ENCODE measurements around the gene BPHL. TPM values are rescaled to one million over a fixed set of nuclear protein-coding genes. Genes with fewer than 3 reads are reported as not detected.
A peak's percentile ranks its signal among the peaks of the same experiment; 100 is the strongest.
"Not testable (repeated sequence)": the region's sequence is repeated elsewhere in the genome, so short reads cannot be mapped to it uniquely, and the experiment has no call there.

BPHL gene
- total RNA-seq, 1 donor from 2014 or later: 15.5 TPM

GRCh38 chr6:3143158-3143557, 24.6 kb downstream of the BPHL start:
- H3K9me3 ChIP-seq (replicated peaks): no peaks in the 10 kb centered on the region
- DNase-seq: no peak
- intact Hi-C loops (cut with micrococcal nuclease): no loop called here
- peaks cover 21% of the 10 kb centered on the region for H3K4me1 ChIP-seq
- H3K4me3 ChIP-seq: no peak overlapping the region
- no peak for TF ChIP-seq CTCF (IDR thresholded peaks at IDR 0.05; ENCODE audit: borderline replicate concordance)
- no peaks in the 10 kb centered on the region for H3K27me3 ChIP-seq (ENCODE audit: low read depth)
- H3K27ac ChIP-seq (replicated peaks): no peak overlapping the region
- H3K36me3 ChIP-seq: peaks cover 58% of the 10 kb centered on the region

- peaks cover 9% of the 10 kb centered on the region for H3K4me1 ChIP-seq
- intact Hi-C loops (cut with micrococcal nuclease): no loop called here
- no peak overlapping the region for H3K27ac ChIP-seq (replicated peaks)
- H3K36me3 ChIP-seq: peaks cover 59% of the 10 kb centered on the region
- H3K27me3 ChIP-seq (ENCODE audit: low read depth): no peaks in the 10 kb centered on the region
- no peak for TF ChIP-seq CTCF (IDR thresholded peaks at IDR 0.05; ENCODE audit: borderline replicate concordance)
- H3K4me3 ChIP-seq: no peak overlapping the region
- DNase-seq: no peak
- no peaks in the 10 kb centered on the region for H3K9me3 ChIP-seq (replicated peaks)
Observed at GRCh38 chr6:3144571-3144970, 26.1 kb downstream of the BPHL start.

GRCh38 chr6:3147914-3148757, 29.6 kb downstream of the BPHL start:
- Histone ChIP-seq H3K4me3 (no peak overlapping the region), H3K36me3 (peaks cover 38% of the 10 kb centered on the region), H3K27me3 (ENCODE audit: low read depth) (no peaks in the 10 kb centered on the region), H3K27ac (replicated peaks) (no peak overlapping the region), H3K9me3 (replicated peaks) (no peaks in the 10 kb centered on the region), H3K4me1 (no peaks in the 10 kb centered on the region)
- no peak for TF ChIP-seq CTCF (IDR thresholded peaks at IDR 0.05; ENCODE audit: borderline replicate concordance)
- no peak for DNase-seq
- intact Hi-C loops (cut with micrococcal nuclease): no loop called here

GRCh38 chr6:3151691-3152090, 33.2 kb downstream of the BPHL start:
- no peak for TF ChIP-seq CTCF (IDR thresholded peaks at IDR 0.05; ENCODE audit: borderline replicate concordance)
- intact Hi-C loops (cut with micrococcal nuclease): no loop called here
- no peaks in the 10 kb centered on the region for H3K27me3 ChIP-seq (ENCODE audit: low read depth)
- no peaks in the 10 kb centered on the region for H3K9me3 ChIP-seq (replicated peaks)
- H3K4me1 ChIP-seq: peaks cover 14% of the 10 kb centered on the region
- no peak overlapping the region for H3K27ac ChIP-seq (replicated peaks)
- no peak overlapping the region for H3K4me3 ChIP-seq
- H3K36me3 ChIP-seq: peaks cover 34% of the 10 kb centered on the region
- no peak for DNase-seq

- no peaks in the 10 kb centered on the region for H3K9me3 ChIP-seq (replicated peaks)
- no peak overlapping the region for H3K4me3 ChIP-seq
- intact Hi-C loops (cut with micrococcal nuclease): no loop called here
- no peak for DNase-seq
- TF ChIP-seq CTCF (IDR thresholded peaks at IDR 0.05; ENCODE audit: borderline replicate concordance): no peak
- peaks cover 26% of the 10 kb centered on the region for H3K36me3 ChIP-seq
- H3K27ac ChIP-seq (replicated peaks): no peak overlapping the region
- peaks cover 24% of the 10 kb centered on the region for H3K4me1 ChIP-seq
- no peaks in the 10 kb centered on the region for H3K27me3 ChIP-seq (ENCODE audit: low read depth)
Observed at GRCh38 chr6:3152689-3153088, 34.2 kb downstream of the BPHL start.

- DNase-seq; intact Hi-C loops (cut with micrococcal nuclease); H3K9me3 ChIP-seq (replicated peaks); H3K4me3 ChIP-seq; H3K27me3 ChIP-seq (ENCODE audit: low read depth); H3K27ac ChIP-seq (replicated peaks): not testable (repeated sequence)
- H3K36me3 ChIP-seq: peaks cover 14% of the 10 kb centered on the region
- H3K4me1 ChIP-seq: peaks cover 46% of the 10 kb centered on the region
Observed at GRCh38 chr6:3155416-3155815, 36.9 kb downstream of the BPHL start.

GRCh38 chr6:3156184-3157130, 37.9 kb downstream of the BPHL start:
- H3K27ac ChIP-seq (replicated peaks): peak overlapping the region; percentile 98
- peaks cover 49% of the 10 kb centered on the region for H3K4me1 ChIP-seq
- H3K9me3 ChIP-seq (replicated peaks); DNase-seq; intact Hi-C loops (cut with micrococcal nuclease); H3K27me3 ChIP-seq (ENCODE audit: low read depth): not testable (repeated sequence)
- peak overlapping the region; percentile 96 for H3K4me3 ChIP-seq
- H3K36me3 ChIP-seq: peaks cover 14% of the 10 kb centered on the region
